ENCODE results near the gene FAM20C.

GRCh38 chr7:155469-155900, 36.9 kb upstream of the FAM20C start:
- TF ChIP-seq CTCF (IDR thresholded peaks at IDR 0.05), result no peak
- no peak for TF ChIP-seq POLR2AphosphoS5 (IDR thresholded peaks at IDR 0.05; ENCODE audit: insufficient read depth in 1 of 2, low read depth in 1 of 2)
- TF ChIP-seq POLR2A (IDR thresholded peaks at IDR 0.05), result no peak
